MCF 10A (cell line): ENCODE data around the gene APLF. TPM values are rescaled to one million over a fixed set of nuclear protein-coding genes. Genes with fewer than 3 reads are reported as not detected.
"Not testable (repeated sequence)": the region's sequence is repeated elsewhere in the genome, so short reads cannot be mapped to it uniquely, and the experiment has no call there.

Experiments used
- BruUV-seq: library from RNA; stranded (reverse); fragments of 400-500 nt; replicated peaks from 2 replicates; lab custom pipeline; 2021; lab: Mats Ljungman, UMichigan
- CTCF ChIA-PET: fragments of 300-600 bp; sonication (Branson Sonifier 250); formaldehyde crosslinking; extraction: SDS; loops from one replicate; lab custom pipeline; 2021; ENCODE audit warnings: antibody characterized with exemption, inconsistent platforms; lab: Yijun Ruan, JAX
- POLR2A ChIA-PET: fragments of 300-600, 350-650 bp; sonication (Branson Sonifier 250); formaldehyde crosslinking; extraction: SDS; loops from one replicate; lab custom pipeline; 2020; ENCODE audit warnings: antibody characterized with exemption, inconsistent platforms; lab: Yijun Ruan, JAX
- DNase-seq: peaks from one replicate; pipeline ENCODE4 v3.0.0-alpha.2; 2018; ENCODE audit not compliant: unreplicated experiment
- H3K27ac Mint-ChIP-seq: one replicate; pipeline ENCODE4 v1.8.0; 2022; ENCODE audit warnings: mild to moderate bottlenecking, low read depth, mixed read lengths; ENCODE audit not compliant: unreplicated experiment
- H3K27me3 Mint-ChIP-seq: one replicate; pipeline ENCODE4 v1.8.0; 2022; ENCODE audit warnings: mixed read lengths; ENCODE audit not compliant: insufficient read depth, unreplicated experiment
- H3K36me3 Mint-ChIP-seq: one replicate; pipeline ENCODE4 v1.8.0; 2022; ENCODE audit warnings: mild to moderate bottlenecking, moderate library complexity, mixed read lengths; ENCODE audit not compliant: insufficient read depth, unreplicated experiment
- H3K4me1 Mint-ChIP-seq: one replicate; pipeline ENCODE4 v1.8.0; 2022; ENCODE audit warnings: mixed read lengths; ENCODE audit not compliant: insufficient read depth, unreplicated experiment
- H3K4me3 Mint-ChIP-seq: one replicate; pipeline ENCODE4 v1.8.0; 2022; ENCODE audit warnings: mild to moderate bottlenecking, moderate library complexity, mixed read lengths; ENCODE audit not compliant: unreplicated experiment
- H3K9me3 Mint-ChIP-seq: one replicate; pipeline ENCODE4 v1.8.0; 2022; ENCODE audit warnings: mixed read lengths; ENCODE audit not compliant: unreplicated experiment
- CTCF ChIP-seq: fragments of 200-600 bp; IDR thresholded peaks from one replicate; pipeline ENCODE4 v1.8.0; 2022; ENCODE audit warnings: antibody characterized with exemption, mild to moderate bottlenecking; ENCODE audit not compliant: unreplicated experiment
- intact Hi-C: fragments of 100-400 bp; cut with micrococcal nuclease; formaldehyde crosslinking; loops from 2 replicates; pipeline ENCODE4 v1.14.1; 2022
- total RNA-seq: library from RNA; stranded (reverse); gene quantifications from 2 replicates; pipeline ENCODE4 v1.2.3, GENCODE V29; 2022

Gene APLF
- total RNA-seq, 1 experiment from 2014 or later = 4.0 TPM

- H3K36me3 Mint-ChIP-seq = no peaks in the 10 kb centered on the region
- H3K27me3 Mint-ChIP-seq = no peaks in the 10 kb centered on the region
- CTCF ChIA-PET = interaction anchor here (0.5 to 2.1 kb wide), 37 partner anchors 10 to 795 kb away, joined by 3 to 21 read pairs (median 4); no protein-coding TSS in a partner anchor
- no peaks in the 10 kb centered on the region for H3K9me3 Mint-ChIP-seq
- H3K4me1 Mint-ChIP-seq = no peaks in the 10 kb centered on the region
- no TSS peak for BruUV-seq
- POLR2A ChIA-PET = interaction anchor here (0.7 to 1.3 kb wide), 7 partner anchors 13 to 657 kb away, joined by 3 to 9 read pairs (median 3); partner anchors contain the start of gene FBXO48
- peak; percentile 70 for TF ChIP-seq CTCF
- no peak overlapping the region for H3K4me3 Mint-ChIP-seq
- H3K27ac Mint-ChIP-seq = no peak overlapping the region
- intact Hi-C loops = loop anchor here (1.0 kb wide), 3 partner anchors 108 to 132 kb away; partner anchors contain the start of genes APLF and FBXO48
- peak; percentile 43 for DNase-seq
These were observed 127.5 kb downstream of the APLF start for GRCh38 chr2:68594674-68595492.

- DNase-seq, H3K4me3 Mint-ChIP-seq, H3K27ac Mint-ChIP-seq, H3K9me3 Mint-ChIP-seq, BruUV-seq, H3K27me3 Mint-ChIP-seq, H3K36me3 Mint-ChIP-seq, H3K4me1 Mint-ChIP-seq: not testable (repeated sequence)
- POLR2A ChIA-PET = interaction anchor here (0.7 to 1.3 kb wide), 7 partner anchors 14 to 657 kb away, joined by 3 to 9 read pairs (median 3); partner anchors contain the start of gene FBXO48
- CTCF ChIA-PET = interaction anchor here (0.5 to 2.1 kb wide), 36 partner anchors 11 to 795 kb away, joined by 3 to 21 read pairs (median 4); no protein-coding TSS in a partner anchor
- intact Hi-C loops = loop anchor here (1.0 kb wide), 3 partner anchors 108 to 132 kb away; partner anchors contain the start of genes APLF and FBXO48
These were observed 128.1 kb downstream of the APLF start for GRCh38 chr2:68595493-68595785.

GRCh38 chr2:68600495-68600894 is 133.1 kb downstream of the APLF start:
- H3K27ac Mint-ChIP-seq, BruUV-seq, H3K4me1 Mint-ChIP-seq: not testable (repeated sequence)

GRCh38 chr2:68603059-68603458 is 135.7 kb downstream of the APLF start:
- no peaks in the 10 kb centered on the region for H3K27me3 Mint-ChIP-seq
- H3K4me1 Mint-ChIP-seq = no peaks in the 10 kb centered on the region
- no peaks in the 10 kb centered on the region for H3K36me3 Mint-ChIP-seq
- ChIA-PET POLR2A (no interaction called here), CTCF (no interaction called here)
- H3K9me3 Mint-ChIP-seq = peaks cover 8% of the 10 kb centered on the region
- H3K4me3 Mint-ChIP-seq = no peak overlapping the region
- H3K27ac Mint-ChIP-seq = no peak overlapping the region
- TF ChIP-seq CTCF = no peak
- intact Hi-C loops = no loop called here
- BruUV-seq = no TSS peak
- DNase-seq = no peak

More at GRCh38 chr2:68600495-68600894, 133.1 kb downstream of the APLF start:
- POLR2A ChIA-PET, DNase-seq, H3K27me3 Mint-ChIP-seq, CTCF ChIA-PET, H3K36me3 Mint-ChIP-seq, H3K4me3 Mint-ChIP-seq, intact Hi-C loops, H3K9me3 Mint-ChIP-seq: not testable (repeated sequence)

- ChIA-PET POLR2A (interaction anchor here (0.8 kb wide), 1 partner anchor 22 kb away, joined by 3 read pairs; no protein-coding TSS in a partner anchor), CTCF (no interaction called here)
- intact Hi-C loops = no loop called here
- H3K27me3 Mint-ChIP-seq = no peaks in the 10 kb centered on the region
- no peak for TF ChIP-seq CTCF
- H3K36me3 Mint-ChIP-seq = no peaks in the 10 kb centered on the region
- H3K4me3 Mint-ChIP-seq = no peak overlapping the region
- DNase-seq = no peak
- peaks cover 8% of the 10 kb centered on the region for H3K9me3 Mint-ChIP-seq
- BruUV-seq = no TSS peak
- no peaks in the 10 kb centered on the region for H3K4me1 Mint-ChIP-seq
- no peak overlapping the region for H3K27ac Mint-ChIP-seq
These were observed 136.7 kb downstream of the APLF start for GRCh38 chr2:68604077-68604476.
